ENCODE data around the gene NEK10.
"Not testable (repeated sequence)": the region's sequence is repeated elsewhere in the genome, so short reads cannot be mapped to it uniquely, and the experiment has no call there.

The NEK10 gene

GRCh38 chr3:27317096-27317495, 52.1 kb downstream of the NEK10 start:
- no peak for DNase-seq (ENCODE audit: low read depth, low spot score)
- Histone ChIP-seq H3K9me3 (ENCODE audit: low read depth, low read length) (no peaks in the 10 kb centered on the region), H3K9ac (ENCODE audit: insufficient read length) (no peak overlapping the region), H3K27ac (no peak overlapping the region), H3K4me3 (no peak overlapping the region), H3K36me3 (ENCODE audit: insufficient read depth, low read length) (no peaks in the 10 kb centered on the region)
- no peak for TF ChIP-seq FOXP2 (optimal IDR thresholded peaks at IDR 0.05; ENCODE audit: control extremely low read depth, extremely low read length, insufficient read depth)
- TF ChIP-seq POLR2AphosphoS5 (IDR thresholded peaks at IDR 0.05; ENCODE audit: borderline replicate concordance, low read depth, low read length): no peak

- H3K9me3 ChIP-seq (ENCODE audit: low read depth, low read length): no peaks in the 10 kb centered on the region
- H3K36me3 ChIP-seq (ENCODE audit: insufficient read depth, low read length): no peaks in the 10 kb centered on the region
- no peak overlapping the region for H3K4me3 ChIP-seq
- TF ChIP-seq FOXP2 (optimal IDR thresholded peaks at IDR 0.05; ENCODE audit: control extremely low read depth, extremely low read length, insufficient read depth): no peak
- no peak for TF ChIP-seq EZH2 (IDR thresholded peaks at IDR 0.05)
- TF ChIP-seq POLR2AphosphoS5 (IDR thresholded peaks at IDR 0.05; ENCODE audit: borderline replicate concordance, low read depth, low read length): no peak
- no peak for DNase-seq (ENCODE audit: low read depth, low spot score)
- H3K9ac ChIP-seq (ENCODE audit: insufficient read length): no peak overlapping the region
- H3K27ac ChIP-seq: no peak overlapping the region
Observed at GRCh38 chr3:27315003-27315402, 54.2 kb downstream of the NEK10 start.

- peak; percentile 16 for DNase-seq (ENCODE audit: low read depth, low spot score)
- H3K27ac ChIP-seq: no peak overlapping the region
- no peak overlapping the region for H3K4me3 ChIP-seq
- no peaks in the 10 kb centered on the region for H3K36me3 ChIP-seq (ENCODE audit: insufficient read depth, low read length)
- no peaks in the 10 kb centered on the region for H3K9me3 ChIP-seq (ENCODE audit: low read depth, low read length)
- H3K9ac ChIP-seq (ENCODE audit: insufficient read length): no peak overlapping the region
- TF ChIP-seq EZH2 (IDR thresholded peaks at IDR 0.05) (no peak), POLR2AphosphoS5 (IDR thresholded peaks at IDR 0.05; ENCODE audit: borderline replicate concordance, low read depth, low read length) (no peak), FOXP2 (optimal IDR thresholded peaks at IDR 0.05; ENCODE audit: control extremely low read depth, extremely low read length, insufficient read depth) (no peak)
Observed at GRCh38 chr3:27312044-27312668, 57.0 kb downstream of the NEK10 start.

GRCh38 chr3:27311400-27311799, 57.8 kb downstream of the NEK10 start:
- H3K9me3 ChIP-seq (ENCODE audit: low read depth, low read length): no peaks in the 10 kb centered on the region
- no peak overlapping the region for H3K9ac ChIP-seq (ENCODE audit: insufficient read length)
- no peaks in the 10 kb centered on the region for H3K36me3 ChIP-seq (ENCODE audit: insufficient read depth, low read length)
- DNase-seq (ENCODE audit: low read depth, low spot score): no peak
- TF ChIP-seq FOXP2 (optimal IDR thresholded peaks at IDR 0.05; ENCODE audit: control extremely low read depth, extremely low read length, insufficient read depth) (no peak), EZH2 (IDR thresholded peaks at IDR 0.05) (no peak), POLR2AphosphoS5 (IDR thresholded peaks at IDR 0.05; ENCODE audit: borderline replicate concordance, low read depth, low read length) (no peak)
- no peak overlapping the region for H3K4me3 ChIP-seq
- no peak overlapping the region for H3K27ac ChIP-seq

- H3K27ac ChIP-seq: no peak overlapping the region
- no peak overlapping the region for H3K4me3 ChIP-seq
- no peak overlapping the region for H3K9ac ChIP-seq (ENCODE audit: insufficient read length)
- TF ChIP-seq POLR2AphosphoS5 (IDR thresholded peaks at IDR 0.05; ENCODE audit: borderline replicate concordance, low read depth, low read length) (no peak), FOXP2 (optimal IDR thresholded peaks at IDR 0.05; ENCODE audit: control extremely low read depth, extremely low read length, insufficient read depth) (no peak), EZH2 (IDR thresholded peaks at IDR 0.05) (no peak)
- no peaks in the 10 kb centered on the region for H3K36me3 ChIP-seq (ENCODE audit: insufficient read depth, low read length)
- H3K9me3 ChIP-seq (ENCODE audit: low read depth, low read length): no peaks in the 10 kb centered on the region
- DNase-seq (ENCODE audit: low read depth, low spot score): no peak
Observed at GRCh38 chr3:27310688-27311087, 58.5 kb downstream of the NEK10 start.

- Histone ChIP-seq H3K27ac (no peak overlapping the region), H3K9me3 (ENCODE audit: low read depth, low read length) (no peaks in the 10 kb centered on the region), H3K36me3 (ENCODE audit: insufficient read depth, low read length) (no peaks in the 10 kb centered on the region), H3K4me3 (no peak overlapping the region), H3K9ac (ENCODE audit: insufficient read length) (no peak overlapping the region)
- DNase-seq (ENCODE audit: low read depth, low spot score): no peak
- TF ChIP-seq EZH2 (IDR thresholded peaks at IDR 0.05): no peak
- no peak for TF ChIP-seq POLR2AphosphoS5 (IDR thresholded peaks at IDR 0.05; ENCODE audit: borderline replicate concordance, low read depth, low read length)
- TF ChIP-seq FOXP2 (optimal IDR thresholded peaks at IDR 0.05; ENCODE audit: control extremely low read depth, extremely low read length, insufficient read depth): no peak
Observed at GRCh38 chr3:27307566-27307965, 61.6 kb downstream of the NEK10 start.

GRCh38 chr3:27302891-27303290, 66.3 kb downstream of the NEK10 start:
- H3K4me3 ChIP-seq: no peak overlapping the region
- no peak for DNase-seq (ENCODE audit: low read depth, low spot score)
- no peaks in the 10 kb centered on the region for H3K36me3 ChIP-seq (ENCODE audit: insufficient read depth, low read length)
- no peak overlapping the region for H3K9ac ChIP-seq (ENCODE audit: insufficient read length)
- no peak overlapping the region for H3K27ac ChIP-seq
- no peaks in the 10 kb centered on the region for H3K9me3 ChIP-seq (ENCODE audit: low read depth, low read length)
- TF ChIP-seq FOXP2 (optimal IDR thresholded peaks at IDR 0.05; ENCODE audit: control extremely low read depth, extremely low read length, insufficient read depth) (no peak), POLR2AphosphoS5 (IDR thresholded peaks at IDR 0.05; ENCODE audit: borderline replicate concordance, low read depth, low read length) (no peak), EZH2 (IDR thresholded peaks at IDR 0.05) (no peak)

- H3K9me3 ChIP-seq (ENCODE audit: low read depth, low read length); DNase-seq (ENCODE audit: low read depth, low spot score); H3K27ac ChIP-seq; H3K36me3 ChIP-seq (ENCODE audit: insufficient read depth, low read length); H3K4me3 ChIP-seq; H3K9ac ChIP-seq (ENCODE audit: insufficient read length): not testable (repeated sequence)
Observed at GRCh38 chr3:27298981-27299380, 70.2 kb downstream of the NEK10 start.

- Histone ChIP-seq H3K9ac (ENCODE audit: insufficient read length) (no peak overlapping the region), H3K4me3 (no peak overlapping the region), H3K36me3 (ENCODE audit: insufficient read depth, low read length) (no peaks in the 10 kb centered on the region), H3K9me3 (ENCODE audit: low read depth, low read length) (no peaks in the 10 kb centered on the region), H3K27ac (no peak overlapping the region)
- DNase-seq (ENCODE audit: low read depth, low spot score): no peak
- TF ChIP-seq POLR2AphosphoS5 (IDR thresholded peaks at IDR 0.05; ENCODE audit: borderline replicate concordance, low read depth, low read length): no peak
- TF ChIP-seq FOXP2 (optimal IDR thresholded peaks at IDR 0.05; ENCODE audit: control extremely low read depth, extremely low read length, insufficient read depth): no peak
- TF ChIP-seq EZH2 (IDR thresholded peaks at IDR 0.05): no peak
Observed at GRCh38 chr3:27293939-27294338, 75.2 kb downstream of the NEK10 start.

Data from SK-N-MC (cell line).